HG03342 (cell line): Measurements from ENCODE around the gene ZNF81.
"Not testable (repeated sequence)": the region's sequence is repeated elsewhere in the genome, so short reads cannot be mapped to it uniquely, and the experiment has no call there.

Source experiments
- ATAC-seq: cut with Tn5 transposase; IDR thresholded peaks from one replicate; pipeline ENCODE4 v1.9.1; 2021; ENCODE audit warnings: mild to moderate bottlenecking, moderate library complexity; ENCODE audit not compliant: unreplicated experiment

The ZNF81 gene

DNA sequence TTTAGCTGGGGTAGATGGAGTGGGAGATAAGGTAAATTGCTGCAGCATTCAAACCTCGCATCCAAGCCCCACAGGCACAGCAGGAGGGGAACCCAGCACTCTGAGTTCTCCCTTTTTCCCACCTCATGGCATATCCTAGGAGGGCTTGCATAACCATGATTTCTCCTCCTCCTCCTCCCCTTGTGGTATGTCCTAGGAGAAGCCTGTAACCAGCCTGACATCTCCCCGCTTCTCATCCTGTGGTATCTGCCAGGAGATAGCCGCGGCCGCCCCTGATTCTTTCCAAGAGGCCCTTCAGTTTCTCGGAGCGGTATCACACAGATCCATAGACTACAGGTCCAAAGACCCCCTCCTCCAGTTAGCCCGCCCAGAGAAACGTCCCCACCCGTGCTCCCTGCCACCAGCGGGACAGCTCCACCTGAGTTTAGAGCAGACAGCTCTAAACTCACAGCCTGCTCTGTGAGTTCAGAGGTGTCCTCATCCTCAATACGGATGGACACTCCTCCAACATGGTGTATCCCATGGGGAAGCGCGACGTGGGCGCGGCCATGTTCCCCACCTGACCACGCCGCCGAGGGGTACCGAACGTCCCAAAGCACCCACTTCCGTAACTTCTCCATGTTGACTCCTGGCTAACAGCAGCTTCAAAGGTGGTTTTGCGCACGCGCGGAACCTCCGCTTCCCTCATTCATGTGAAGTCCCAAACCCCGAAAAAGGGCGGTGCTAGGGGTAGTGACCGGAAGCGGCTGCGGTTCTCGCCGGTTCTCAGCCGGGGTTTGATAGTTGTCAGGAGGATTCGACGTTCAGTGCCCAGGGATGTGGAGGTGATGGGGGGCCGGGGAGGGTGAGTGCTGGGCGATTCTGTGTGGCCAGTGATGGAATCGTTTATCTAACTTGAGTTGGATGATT, at the start of gene ZNF81:
Gene ZNF81, plus strand, starts transcription at position 739 of the 909 bp plus-strand sequence. CDS start 9,366 bp downstream, outside the sequence.
- ATAC-seq, result peak; percentile 92

DNA sequence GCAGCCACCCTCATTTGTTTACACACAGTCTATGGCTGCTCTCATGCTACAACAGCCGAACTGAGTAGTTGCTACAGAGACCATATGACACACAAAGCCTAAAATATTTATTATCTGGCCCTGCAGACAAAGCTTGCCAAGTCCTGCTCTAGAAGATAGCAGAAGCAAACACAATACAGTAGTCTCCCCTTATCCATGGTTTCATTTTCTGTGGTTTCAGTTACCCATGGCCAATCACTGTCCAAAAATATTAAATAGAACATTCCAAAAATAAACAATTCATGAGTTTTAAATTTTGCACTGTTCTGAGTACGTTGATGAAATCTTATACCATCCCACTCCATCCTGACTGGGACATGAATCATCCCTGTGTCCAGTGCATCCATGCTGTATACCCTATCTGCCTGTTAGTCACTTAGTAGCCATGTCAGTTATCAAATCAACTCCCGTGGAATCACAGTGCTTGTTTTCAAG, 40.2 kb upstream of the ZNF81 start:
- no peak for ATAC-seq

DNA sequence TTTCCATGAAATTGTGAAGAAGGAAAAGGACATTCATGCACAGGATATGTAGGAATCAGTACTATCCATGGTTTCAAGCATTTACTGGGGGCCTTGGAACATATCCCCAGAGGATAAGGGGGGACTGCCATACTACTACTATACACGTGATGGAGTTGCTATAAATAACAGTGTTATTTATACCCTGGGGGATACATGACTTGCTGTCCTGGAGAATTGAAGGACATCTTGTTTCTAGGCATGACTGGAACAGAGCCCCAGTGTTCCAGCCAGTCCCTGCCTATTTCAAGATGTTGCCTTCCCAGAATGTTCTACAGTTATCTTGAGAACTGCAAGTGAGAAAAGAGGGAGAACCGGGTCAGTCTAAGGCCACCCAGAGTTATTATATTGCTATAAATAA, 39.6 kb upstream of the ZNF81 start:
- ATAC-seq, result no peak

DNA sequence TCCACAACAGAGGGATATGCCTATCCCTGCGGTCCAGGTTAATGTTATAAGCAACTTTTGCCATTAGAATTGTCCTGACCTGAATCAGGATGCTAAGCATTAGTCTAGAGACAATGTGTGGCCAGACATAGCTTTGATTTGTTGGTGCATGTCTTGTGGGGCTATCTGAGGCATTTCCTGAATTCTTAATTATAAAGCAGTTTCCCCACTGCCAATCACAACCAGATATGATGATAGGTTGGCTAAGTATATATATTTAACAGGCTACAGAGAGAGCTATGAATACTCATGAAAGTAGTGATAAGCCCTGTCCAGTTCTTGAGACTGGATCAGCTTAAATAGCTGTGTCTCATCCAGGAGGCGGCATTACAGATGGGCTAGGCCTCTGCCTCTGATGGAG, 37.8 kb upstream of the ZNF81 start:
- no peak for ATAC-seq

DNA sequence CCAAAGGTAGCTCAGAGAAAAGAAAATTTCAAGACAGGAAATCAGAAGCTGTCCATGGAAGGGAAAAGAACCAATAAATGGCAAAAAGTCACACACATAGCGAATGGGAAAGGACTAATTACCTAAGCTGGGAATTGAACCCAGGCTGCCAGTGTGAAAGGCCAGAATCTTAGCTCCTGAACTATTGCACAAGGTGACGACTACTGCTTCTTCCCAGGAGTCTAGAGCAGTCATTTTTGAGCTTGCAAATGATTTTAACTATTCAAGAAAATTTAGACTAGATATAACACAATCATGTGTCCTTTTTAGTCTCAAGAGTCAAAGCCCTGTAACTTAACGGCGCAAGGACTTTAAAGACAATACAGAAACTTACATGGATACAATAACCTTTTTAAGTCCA, 34.1 kb upstream of the ZNF81 start:
- ATAC-seq, result no peak

DNA sequence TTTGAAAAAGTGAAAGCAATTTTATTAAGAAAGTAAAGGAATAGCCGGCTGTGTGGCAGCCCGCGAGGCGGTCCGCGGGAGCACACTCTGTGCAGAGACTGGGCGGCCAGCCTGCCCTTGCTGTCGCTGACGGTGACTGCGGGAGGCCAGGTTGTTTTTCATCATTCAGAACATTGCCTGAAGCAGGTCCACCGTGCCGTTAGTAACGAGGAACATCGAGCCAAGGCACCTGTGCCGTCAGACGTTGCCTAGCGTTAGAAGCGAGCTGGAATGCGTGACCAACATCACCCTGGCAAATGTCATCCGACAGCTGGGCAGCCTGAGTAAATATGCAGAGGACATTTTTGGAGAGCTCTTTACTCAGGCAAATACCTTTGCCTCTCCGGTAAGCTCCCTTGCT, 33.6 kb upstream of the ZNF81 start:
- not testable (repeated sequence) for ATAC-seq

DNA sequence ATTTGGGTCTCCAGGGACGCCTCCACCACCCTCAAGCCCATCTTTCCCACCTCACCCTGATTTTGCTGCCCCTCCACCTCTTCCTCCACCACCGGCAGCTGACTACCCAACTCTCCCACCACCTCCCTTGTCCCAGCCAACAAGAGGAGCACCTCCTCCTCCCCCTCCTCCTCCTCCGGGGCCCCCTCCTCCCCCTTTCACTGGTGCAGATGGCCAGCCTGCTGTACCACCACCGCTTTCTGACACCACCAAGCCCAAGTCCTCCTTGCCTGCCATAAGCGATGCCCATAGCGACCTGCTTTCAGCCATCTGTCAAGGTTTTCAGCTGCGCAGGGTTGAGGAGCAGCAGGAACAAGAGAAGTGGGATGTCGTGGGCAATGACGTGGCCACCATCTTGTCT, 32.4 kb upstream of the ZNF81 start:
- ATAC-seq, result no peak

DNA sequence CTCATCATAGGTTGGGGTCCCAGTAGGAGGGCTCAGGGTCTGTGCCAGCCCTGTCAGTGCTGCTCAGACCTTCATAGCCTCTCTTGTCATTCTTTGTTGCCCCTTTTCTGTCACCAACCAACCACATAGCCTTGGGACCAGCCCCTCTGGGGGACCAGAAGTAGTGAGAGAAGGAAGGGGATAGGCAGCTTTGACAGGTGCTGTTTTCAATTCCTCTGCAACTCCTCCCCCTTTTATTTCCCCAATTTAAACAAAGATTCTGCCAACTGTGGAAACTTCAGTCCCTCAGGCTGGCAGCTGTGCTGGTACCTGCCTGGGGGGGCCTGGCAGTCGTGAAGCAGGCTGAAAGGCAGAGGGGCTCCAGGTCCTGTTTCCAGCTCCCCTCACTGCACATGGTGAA, 30.9 kb upstream of the ZNF81 start:
- not testable (repeated sequence) for ATAC-seq

DNA sequence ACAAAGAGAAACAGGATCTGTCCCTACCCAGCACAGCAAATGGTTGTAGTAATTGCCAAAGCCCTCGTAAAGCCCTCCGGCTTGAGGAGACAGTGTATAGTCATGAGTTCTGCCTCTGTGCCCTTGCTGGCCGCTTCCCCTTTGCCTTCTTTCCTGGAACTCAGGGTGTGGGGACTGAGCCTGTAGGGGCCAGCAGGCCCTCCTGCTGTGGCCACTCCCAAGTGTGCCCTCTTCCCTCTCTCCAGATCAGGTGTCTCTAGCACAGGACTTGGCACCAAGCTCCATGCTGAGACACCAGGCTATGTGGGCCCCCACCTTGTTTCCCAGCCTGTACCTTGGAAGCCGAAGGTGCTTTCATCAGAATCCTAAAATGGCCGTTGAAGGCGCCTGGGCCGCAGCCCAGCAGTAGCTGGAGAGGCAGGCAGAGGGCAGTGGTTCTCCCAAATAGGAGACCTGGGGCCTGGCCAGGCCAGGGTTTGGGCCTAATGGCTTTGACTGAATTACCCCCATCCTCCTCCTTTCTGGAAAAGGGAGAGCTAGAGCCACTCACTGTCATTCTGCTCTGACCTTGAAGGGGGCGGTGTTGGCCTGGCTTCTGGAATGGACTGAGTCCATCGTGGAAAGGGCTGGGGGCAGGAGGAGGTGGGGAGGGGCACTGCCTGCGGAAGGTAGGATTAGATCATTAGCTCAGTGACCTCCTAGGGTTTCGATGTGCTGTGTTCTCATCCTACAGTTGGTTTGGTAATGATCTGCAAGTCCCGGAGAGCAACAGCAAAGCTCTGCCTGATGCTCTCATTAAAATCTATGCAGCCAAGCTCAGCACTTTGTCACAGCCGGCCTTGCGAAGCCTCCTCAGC, 30.1 kb upstream of the ZNF81 start:
- ATAC-seq, result not testable (repeated sequence)

DNA sequence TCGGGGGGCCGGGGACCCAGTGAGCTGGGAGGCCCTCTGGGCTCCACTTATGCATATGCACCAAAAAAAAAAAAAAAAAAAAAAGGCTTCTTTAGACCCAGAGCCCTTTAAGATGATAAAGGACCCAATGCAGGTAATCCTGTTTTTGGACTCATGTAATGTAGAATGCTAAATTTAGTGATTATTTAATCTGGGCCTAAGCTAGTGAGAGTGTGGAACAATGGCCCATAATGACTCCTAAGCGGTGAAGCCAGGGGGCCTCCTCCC, 29.5 kb upstream of the ZNF81 start:
- not testable (repeated sequence) for ATAC-seq

DNA sequence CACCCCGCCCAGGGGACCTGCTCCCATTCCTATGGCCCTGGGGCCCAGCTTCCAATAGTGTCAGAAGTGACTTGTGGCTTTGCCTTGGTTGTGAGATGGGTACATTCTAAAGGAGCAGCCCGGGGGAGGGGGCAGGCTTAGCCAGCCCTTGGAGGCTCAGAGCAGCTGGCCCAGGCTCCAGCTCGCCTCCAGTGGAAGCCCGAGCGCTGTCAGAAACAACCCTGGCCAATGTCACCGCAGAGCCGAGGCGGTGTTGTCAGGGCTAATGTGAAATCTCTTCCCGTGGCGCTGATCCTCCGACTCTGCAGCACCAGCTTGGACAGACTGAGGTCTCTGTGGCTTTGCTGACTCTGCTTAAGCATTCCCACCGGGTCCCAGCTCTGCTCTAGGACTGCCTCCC, 29.2 kb upstream of the ZNF81 start:
- no peak for ATAC-seq

DNA sequence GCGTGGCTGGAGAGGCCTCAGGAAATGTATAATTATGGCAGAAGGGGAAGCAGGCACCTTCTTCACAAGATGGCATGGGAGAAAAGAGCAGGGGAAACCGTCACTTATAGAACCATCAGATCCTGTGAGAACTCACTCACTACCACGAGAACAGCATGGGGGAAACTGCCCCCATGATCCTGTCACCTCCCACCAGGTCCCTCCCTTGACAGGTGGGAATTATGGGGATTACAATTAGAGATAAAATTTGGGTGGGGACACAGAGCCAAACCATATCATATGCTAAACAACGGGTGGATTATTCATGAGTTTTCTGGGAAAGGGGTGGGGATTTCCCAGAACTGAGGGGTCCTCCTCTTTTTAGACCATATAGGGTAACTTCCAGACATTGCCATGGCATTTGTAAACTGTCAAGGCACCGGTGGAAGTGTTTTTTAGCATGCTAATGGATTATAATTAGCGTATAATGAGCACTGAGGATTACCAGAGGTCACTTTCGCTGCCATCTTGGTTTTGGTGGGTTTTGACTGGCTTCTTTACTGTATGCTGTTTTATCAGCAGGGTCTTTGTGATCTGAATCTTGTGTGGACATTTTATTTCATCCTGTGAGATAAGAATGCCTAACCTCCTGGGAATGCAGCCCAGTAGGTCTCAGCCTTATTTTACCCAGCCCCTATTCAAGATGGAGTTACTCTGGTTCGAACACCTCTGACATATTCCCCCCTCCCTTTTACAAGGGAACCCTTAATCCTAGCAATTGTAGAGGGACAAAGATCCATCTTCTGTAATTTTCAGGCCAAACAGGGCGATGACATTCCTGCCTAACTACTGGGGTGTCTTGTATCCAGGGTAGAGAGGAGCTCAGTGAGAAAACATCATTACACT, 27.6 kb upstream of the ZNF81 start:
- no peak for ATAC-seq

DNA sequence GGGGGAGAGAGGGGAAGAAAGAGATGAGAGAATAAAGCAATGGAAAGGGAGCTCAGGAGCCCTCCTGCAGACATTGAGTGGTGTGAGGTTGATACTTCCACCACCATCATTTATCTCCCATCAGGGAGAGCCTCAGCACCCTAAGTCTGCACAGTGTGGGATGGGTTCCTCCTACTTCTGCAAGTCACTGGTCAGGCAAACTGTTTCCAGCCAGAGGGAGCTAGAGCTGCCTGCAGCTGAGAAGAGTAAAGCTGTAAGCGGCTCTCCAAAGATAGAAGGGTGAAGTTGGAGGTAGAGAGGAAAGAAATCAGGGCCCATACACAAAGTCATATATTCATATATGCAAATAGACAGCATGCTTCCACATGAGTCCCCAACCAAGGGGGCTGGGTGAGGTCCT, 21.9 kb upstream of the ZNF81 start:
- ATAC-seq, result no peak

DNA sequence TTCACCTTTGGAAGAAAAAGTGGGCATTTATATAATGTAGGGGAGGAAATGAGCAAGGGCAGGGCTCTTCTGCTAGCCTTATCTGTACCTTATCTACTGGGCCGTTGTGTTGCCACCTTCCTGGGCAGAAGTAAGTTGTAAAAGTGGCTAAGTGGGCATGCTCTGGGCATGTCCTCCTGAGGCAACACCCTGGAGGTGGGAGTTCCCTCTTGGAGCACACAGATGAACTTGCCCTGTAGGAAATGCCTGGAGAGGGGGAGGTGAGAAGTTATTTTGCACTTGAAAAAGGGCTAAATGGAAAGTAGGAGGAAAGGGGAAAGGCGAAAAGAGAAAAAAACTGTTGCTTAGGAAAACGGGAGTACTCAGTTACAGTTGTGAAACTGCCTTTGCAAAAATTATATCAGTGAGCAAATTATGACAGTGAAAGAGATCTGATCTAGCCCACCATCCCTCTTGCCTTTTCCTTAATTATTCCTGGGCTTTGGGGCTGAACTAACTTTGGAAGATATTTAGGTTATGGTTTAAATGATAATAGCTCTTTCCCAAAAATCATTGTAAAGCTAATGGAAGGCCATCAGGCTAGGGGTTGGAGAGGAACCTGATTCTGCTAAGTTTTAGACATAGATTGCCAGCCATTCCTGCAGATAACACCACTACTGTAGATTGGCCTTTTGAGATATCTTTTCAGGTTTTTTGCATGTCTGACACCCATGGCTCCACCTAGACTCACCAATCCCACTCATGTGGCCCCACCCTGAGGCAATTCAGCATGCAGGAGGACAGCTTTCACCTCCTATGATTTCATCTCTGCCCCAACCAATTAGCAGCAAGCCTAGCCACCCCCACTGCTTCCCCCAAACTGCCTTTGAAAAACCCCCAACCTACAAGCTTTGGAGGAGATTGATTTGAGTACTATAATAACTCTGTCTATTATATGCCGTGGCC, 20.5 kb upstream of the ZNF81 start:
- no peak for ATAC-seq

DNA sequence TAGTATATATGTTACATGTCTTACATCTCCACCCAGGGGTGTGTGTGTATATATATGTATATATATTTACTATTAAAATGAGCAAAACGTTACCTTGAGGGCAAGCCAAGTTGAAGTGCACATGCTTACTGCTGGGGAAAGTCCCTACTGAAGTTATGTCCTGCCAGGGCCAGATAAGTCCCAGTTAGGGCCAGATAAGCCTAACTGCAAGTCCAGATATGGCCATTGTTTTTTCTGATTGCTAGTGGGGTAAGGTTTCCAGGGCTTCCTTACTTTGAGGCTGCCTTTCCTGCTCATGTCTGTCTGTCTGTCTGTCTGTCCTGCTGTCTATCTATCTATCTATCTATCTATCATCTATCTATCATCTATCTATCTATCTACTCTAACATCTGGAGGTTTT, 19.3 kb upstream of the ZNF81 start:
- no peak for ATAC-seq

DNA sequence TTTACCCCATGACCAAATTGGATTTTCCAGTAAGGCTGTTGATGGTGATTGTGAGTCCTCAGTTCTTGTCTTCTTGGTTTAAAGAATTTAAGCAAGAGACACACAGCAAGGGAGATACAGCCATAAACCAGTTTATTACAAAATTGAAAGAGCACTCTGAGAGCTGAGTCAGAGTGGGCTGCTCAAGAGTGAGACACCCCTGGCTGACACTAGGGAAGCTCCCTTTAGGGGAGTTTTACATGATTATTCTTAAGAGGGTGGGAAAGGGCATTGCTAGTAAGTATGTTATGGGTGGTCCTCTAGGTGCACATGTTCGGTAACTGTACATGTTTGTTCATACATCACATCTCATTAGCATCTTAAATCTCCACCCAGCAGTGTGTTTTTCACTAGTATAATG, 18.8 kb upstream of the ZNF81 start:
- no peak for ATAC-seq

DNA sequence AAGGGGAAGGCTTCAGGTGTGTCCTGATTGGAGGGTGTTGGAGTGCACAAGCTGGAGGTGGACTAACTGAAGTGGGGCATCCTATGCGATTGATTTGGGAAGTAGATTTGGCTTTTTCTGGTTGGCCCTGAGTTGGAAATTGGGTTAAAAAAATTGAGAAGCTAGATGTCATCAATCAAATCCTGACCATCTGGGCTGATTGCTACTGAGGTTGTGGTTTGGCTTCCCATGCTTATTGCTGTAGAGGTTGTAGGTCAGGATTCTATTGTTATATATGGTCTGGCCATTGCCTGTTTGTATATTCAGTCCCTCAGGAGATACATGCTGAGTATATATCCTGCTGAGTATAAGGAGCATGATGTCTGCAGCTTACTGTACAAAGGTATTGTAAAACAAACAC, 7.7 kb upstream of the ZNF81 start:
- ATAC-seq, result no peak

DNA sequence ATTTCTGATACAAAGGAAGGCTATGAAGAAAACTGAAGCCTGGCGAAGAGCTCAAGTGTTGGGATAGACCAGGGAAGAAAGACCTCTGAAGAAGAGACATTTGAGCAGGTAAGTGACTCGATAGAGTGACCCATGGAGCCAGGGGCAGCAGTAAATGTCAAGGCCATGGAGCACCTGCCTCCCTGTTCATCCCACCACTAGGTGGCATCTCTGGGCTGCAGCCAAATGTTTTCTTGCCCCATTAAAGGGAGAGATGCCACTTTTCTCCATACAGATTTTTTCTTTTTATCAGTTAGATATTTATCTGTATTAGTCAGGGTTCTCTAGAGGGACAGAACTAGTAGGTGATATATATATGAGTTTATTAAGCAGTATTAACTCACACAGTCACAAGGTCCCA, 4.9 kb upstream of the ZNF81 start:
- ATAC-seq, result no peak

DNA sequence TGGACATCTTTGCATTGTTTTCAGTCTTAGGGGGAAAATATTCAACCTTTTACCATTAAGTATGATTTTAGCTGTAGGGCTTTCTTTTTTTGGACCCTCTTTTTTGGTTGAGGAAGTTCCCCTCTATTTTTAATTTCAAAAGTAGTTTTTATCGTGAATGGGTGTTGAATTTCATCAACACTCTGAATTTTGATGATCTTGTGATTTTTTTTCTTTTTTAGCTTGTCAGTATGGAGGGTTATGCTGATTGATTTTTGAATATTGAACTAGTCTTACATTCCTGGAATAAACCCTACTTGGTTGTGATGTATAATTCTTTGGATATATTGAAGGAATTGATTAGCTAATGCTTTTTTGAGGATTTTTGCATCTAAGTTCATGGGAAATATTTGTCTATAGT, 1.7 kb downstream of the ZNF81 start:
- no peak for ATAC-seq

DNA sequence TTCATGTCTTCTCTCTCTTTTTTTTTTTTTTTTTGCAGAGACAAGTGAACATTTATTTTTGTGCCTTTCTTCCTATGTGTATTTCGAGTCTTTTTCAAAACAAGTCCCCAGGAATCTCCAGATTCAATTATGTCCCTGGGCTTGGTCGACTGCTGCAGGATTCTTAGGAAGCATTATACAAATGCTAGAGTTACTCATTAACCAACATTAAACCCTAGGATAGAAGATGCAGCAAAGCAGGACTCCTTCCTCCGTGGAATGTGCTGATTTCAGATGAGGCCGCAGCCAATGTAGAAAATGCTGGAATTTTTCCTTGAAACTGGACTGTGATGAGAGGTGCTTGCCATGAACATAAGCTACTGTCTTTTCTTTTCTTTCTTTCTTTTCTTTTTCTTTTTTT, 3.4 kb downstream of the ZNF81 start:
- no peak for ATAC-seq
